GM12878 (cell line): ENCODE results near the gene ARHGAP19. TPM values are rescaled to one million over a fixed set of nuclear protein-coding genes. Genes with fewer than 3 reads are reported as not detected.

ENCODE experiments used
- ATAC-seq: fragments of 200-7000 bp; cut with Tn5 transposase; 3 replicates; pipeline ENCODE4 v1.9.1; 2020; ENCODE audit warnings: mild to moderate bottlenecking, moderate library complexity
- BruUV-seq: library from RNA; stranded (reverse); fragments of 400-500 nt; replicated peaks from 2 replicates; lab custom pipeline; 2021; lab: Mats Ljungman, UMichigan
- CTCF ChIA-PET: fragments of 300-600 bp; sonication (Branson Sonifier 250); formaldehyde crosslinking; extraction: SDS; loops from one replicate; lab custom pipeline; 2021; ENCODE audit warnings: inconsistent platforms; lab: Yijun Ruan, JAX
- POLR2A ChIA-PET: fragments of 350-600 bp; formaldehyde crosslinking; extraction: SDS; loops from one replicate; lab custom pipeline; 2021; ENCODE audit warnings: inconsistent platforms; lab: Charles Lee
- RAD21 ChIA-PET: fragments of 300-600 bp; sonication (Branson Sonifier 250); formaldehyde crosslinking; loops from one replicate; lab custom pipeline; 2023; ENCODE audit warnings: antibody characterized with exemption; ENCODE audit not compliant: unreplicated experiment; lab: Charles Lee
- SMC1A ChIA-PET: fragments of 300-600 bp; sonication (Branson Sonifier 250); formaldehyde crosslinking; loops from one replicate; lab custom pipeline; 2023; ENCODE audit not compliant: unreplicated experiment, uncharacterized antibody; lab: Charles Lee
- DNase-seq: peaks from one replicate; pipeline ENCODE4 v3.0.0-alpha.2; 2011; ENCODE audit warnings: low read depth, low spot score
- FAIRE-seq: peaks from 3 replicates; lab custom pipeline; 2011; peaks lifted over from hg19 to GRCh38; lab: Jason Lieb, UNC
- H2AFZ ChIP-seq: 2 replicates; pipeline ENCODE4 v1.6.0; 2011; ENCODE audit warnings: low read depth, low read length, control low read depth; ENCODE audit not compliant: control insufficient read depth
- H3K27ac ChIP-seq: 2 replicates; pipeline ENCODE4 v1.5.1; 2011; ENCODE audit warnings: control low read depth; ENCODE audit not compliant: control insufficient read depth, insufficient read depth
- H3K27me3 ChIP-seq, 2 experiments: replicated peaks in 1 of 2; 2 replicates each; pipeline versions ENCODE4 v1.6.0 to v1.6.1; 2011; ENCODE audit warnings: low read length in 1 of 2; ENCODE audit not compliant: control insufficient read depth in 2 of 2, insufficient read depth in 2 of 2
- H3K36me3 ChIP-seq, 2 experiments: 2 replicates each; pipeline ENCODE4 v1.5.1; 2011; ENCODE audit warnings: low read length in 1 of 2; ENCODE audit not compliant: control insufficient read depth in 2 of 2, insufficient read depth in 2 of 2
- H3K4me1 ChIP-seq: 2 replicates; pipeline ENCODE4 v1.6.1; 2011; ENCODE audit warnings: mild to moderate bottlenecking, low read length, moderate library complexity, mixed read lengths; ENCODE audit not compliant: control insufficient read depth, insufficient read depth
- H3K4me2 ChIP-seq: 2 replicates; pipeline ENCODE4 v1.6.0; 2011; ENCODE audit warnings: control low read depth; ENCODE audit not compliant: control insufficient read depth, insufficient read depth
- H3K4me3 ChIP-seq: fragments of 200-600 bp; sonication (generic); 2 replicates; pipeline ENCODE4 v1.5.1; 2016
- H3K79me2 ChIP-seq: 2 replicates; pipeline ENCODE4 v1.6.0; 2011; ENCODE audit warnings: low read length; ENCODE audit not compliant: control insufficient read depth, insufficient read depth
- H3K9ac ChIP-seq: 2 replicates; pipeline ENCODE4 v1.8.0; 2011; ENCODE audit warnings: low read length, control low read depth, mixed read lengths; ENCODE audit not compliant: control insufficient read depth, insufficient read depth
- H3K9me3 ChIP-seq: replicated peaks from 3 replicates; pipeline ENCODE4 v1.5.1; 2011; ENCODE audit warnings: mild to moderate bottlenecking, low read length; ENCODE audit not compliant: control insufficient read depth, insufficient read depth
- H4K20me1 ChIP-seq: 2 replicates; pipeline ENCODE4 v1.6.0; 2011; ENCODE audit not compliant: control insufficient read depth, insufficient read depth
- ESRRA ChIP-seq: IDR thresholded peaks from 2 replicates; pipeline ENCODE4 v1.6.1; 2012; ENCODE audit warnings: mild to moderate bottlenecking, low read length, improper control_type of control experiment
- IKZF2 ChIP-seq, 2 experiments: fragments of 450-650 bp; IDR thresholded peaks; 2 replicates each; pipeline ENCODE4 v1.6.1; 2017; ENCODE audit warnings: mild to moderate bottlenecking in 2 of 2, moderate library complexity in 2 of 2
- NFYB ChIP-seq: IDR thresholded peaks from 2 replicates; pipeline ENCODE4 v1.6.1; 2011; ENCODE audit warnings: low read depth, mild to moderate bottlenecking, low read length, improper control_type of control experiment, moderate library complexity; ENCODE audit not compliant: insufficient read depth
- POU2F2 ChIP-seq: IDR thresholded peaks from 3 replicates; pipeline ENCODE4 v1.6.1; 2011; ENCODE audit warnings: low read depth, mild to moderate bottlenecking, low read length, borderline replicate concordance
- SP1 ChIP-seq: IDR thresholded peaks from one replicate; pipeline ENCODE4 v1.6.1; 2011; ENCODE audit warnings: low read depth, low read length
- SPI1 ChIP-seq: IDR thresholded peaks from 2 replicates; pipeline ENCODE4 v1.6.1; 2011; ENCODE audit warnings: low read depth, mild to moderate bottlenecking, low read length, moderate library complexity, borderline replicate concordance; ENCODE audit not compliant: insufficient read depth
- ZNF207 ChIP-seq: fragments of 450-650 bp; IDR thresholded peaks from 2 replicates; pipeline ENCODE4 v1.6.1; 2014; ENCODE audit warnings: antibody characterized with exemption, mild to moderate bottlenecking, borderline replicate concordance
- WGBS: methylation state at CpG from one replicate; pipeline ENCODE4 v1.1.6; 2016; ENCODE audit warnings: low lambda C conversion rate; ENCODE audit not compliant: insufficient replicate concordance, insufficient coverage; ENCODE audit errors: missing lambda C conversion rate; 5-methylcytosine and 5-hydroxymethylcytosine counted together
- in situ Hi-C: fragments of 300-500 bp; cut with MboI; formaldehyde crosslinking; loops from 9 replicates; pipeline ENCODE4 v1.14.3; 2018; ENCODE audit warnings: mixed read lengths
- intact Hi-C: fragments of 100-400 bp; cut with micrococcal nuclease; formaldehyde crosslinking; loops from one replicate; pipeline ENCODE4 v1.14.2; 2022; ENCODE audit not compliant: unreplicated experiment
- polyA plus RNA-seq, 11 experiments: library from polyadenylated mRNA; depleted of rRNA in 4 of 11; unstranded in 6 of 11; stranded (reverse) in 5 of 11; fragments of >200 nt; fragmentation: Nextera tagmentation in 4 of 11; fragmentation: Illumina TruSeq in 1 of 11; extraction: Ambion mirVana in 4 of 11; extraction: Trizol in 1 of 11; gene quantifications; 1 replicate in 1 of 11; 2 replicates in 10 of 11; pipeline versions ENCODE4 v1.2.1 to v1.2.3, GENCODE V29; 2011 to 2016; ENCODE audit warnings: inconsistent platforms in 2 of 11, missing spikeins in 2 of 11, low read depth in 1 of 11
- total RNA-seq, 4 experiments: library from RNA; depleted of rRNA in 3 of 4; stranded (reverse); fragments of >200 nt in 3 of 4; fragmentation: Illumina TruSeq in 1 of 4; extraction: Trizol in 1 of 4; gene quantifications; 2 replicates each; pipeline versions ENCODE4 v1.2.1 to v1.2.3, GENCODE V29; 2013 to 2021

Gene ARHGAP19
- total and polyA plus RNA-seq, 10 of the 15 experiments (the other 5 are each of a cell fraction or from before 2014, with no cell fraction given), result 13.3 to 40.7 (median 22.6) TPM

DNA sequence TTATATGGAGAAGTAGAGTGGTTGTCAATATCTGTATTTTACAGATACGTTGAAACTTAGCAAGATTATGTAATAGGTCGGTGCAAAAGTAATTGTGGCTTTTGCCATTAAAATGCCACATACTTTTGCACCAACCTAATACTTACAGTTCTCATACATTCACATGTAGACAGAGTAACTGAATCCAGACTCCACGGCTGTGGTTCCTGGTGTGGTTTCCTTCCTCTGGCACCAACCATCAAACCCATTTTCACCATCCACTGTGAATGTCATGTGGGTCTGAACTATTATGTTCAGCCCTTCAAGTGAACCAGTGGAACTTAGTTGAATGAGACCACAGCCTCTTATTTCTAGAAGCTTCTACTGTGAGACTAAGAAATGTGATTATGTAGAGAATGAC, 75.1 kb downstream of the ARHGAP19 start (continued):
- TF ChIP-seq IKZF2 (IDR thresholded peaks at IDR 0.05) (no peak), ZNF207 (no peak), SP1 (no peak), NFYB (no peak)

DNA sequence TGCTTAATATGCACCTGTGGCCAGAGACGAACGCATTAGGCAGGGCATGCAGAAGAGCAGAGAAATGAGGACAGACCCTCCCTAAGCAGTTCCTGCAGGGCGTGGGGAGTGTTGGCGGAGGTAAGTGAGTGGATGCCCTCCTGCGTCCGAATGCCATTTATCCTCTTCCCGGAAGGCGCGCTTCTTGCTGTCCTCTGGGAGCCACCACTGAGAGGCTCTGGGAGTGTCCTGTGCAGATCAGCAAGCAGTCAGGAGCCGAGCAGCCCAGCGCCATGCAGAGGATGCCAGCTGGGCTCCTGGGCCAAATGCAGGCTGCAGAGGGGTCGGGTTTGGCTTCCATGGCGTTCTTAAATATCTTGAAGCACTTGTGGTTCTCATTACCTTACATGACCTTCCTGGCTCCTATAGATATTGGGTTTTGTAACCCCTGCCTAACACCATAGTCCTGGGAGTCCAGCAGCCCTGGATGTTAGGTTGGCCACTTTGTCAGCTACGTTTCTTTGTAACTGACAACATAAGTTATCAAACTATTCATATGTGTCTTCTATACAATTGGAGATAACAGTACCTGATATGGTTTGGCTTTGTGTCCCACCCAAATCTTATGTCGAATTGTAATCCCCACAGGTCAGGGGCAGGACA, 76.7 kb downstream of the ARHGAP19 start:
- POLR2A ChIA-PET, result no interaction called here
- BruUV-seq, result no TSS peak
- FAIRE-seq, result no peak

More for the DNA sequence above, 76.7 kb downstream of the ARHGAP19 start:
- H3K36me3 ChIP-seq, result no peaks in the 10 kb centered on the region
- H3K4me1 ChIP-seq, result peaks cover 7% of the 10 kb centered on the region; the same call in 1 of the 2 replicates
- no peaks in the 10 kb centered on the region for H4K20me1 ChIP-seq
- ATAC-seq (no peak), DNase-seq (no peak)
- H3K79me2 ChIP-seq, result no peaks in the 10 kb centered on the region
- RAD21 ChIA-PET, result no interaction called here
- H3K27me3 ChIP-seq, result no peaks in the 10 kb centered on the region
- H3K4me3 ChIP-seq, result no peak overlapping the region
- H2AFZ ChIP-seq, result no peak overlapping the region
- H3K9me3 ChIP-seq, result no peaks in the 10 kb centered on the region
- no peak overlapping the region for H3K9ac ChIP-seq
- H3K27ac ChIP-seq, result no peak overlapping the region
- no peak overlapping the region for H3K4me2 ChIP-seq
- SMC1A ChIA-PET, result interaction anchor here (1.0 to 2.0 kb wide), 2 partner anchors 17 to 89 kb away, joined by 3 to 6 read pairs; no protein-coding TSS in a partner anchor
- in situ Hi-C loops (no loop called here), intact Hi-C loops (no loop called here)
- WGBS, result 91% methylated on average over 13 of the region's 15 CpGs
- CTCF ChIA-PET, result interaction anchor here (2.0 to 22.9 kb wide), 4 partner anchors 141 to 179 kb away, joined by 7 to 651 read pairs (median 26); no protein-coding TSS in a partner anchor
- TF ChIP-seq ESRRA (no peak), POU2F2 (no peak), SPI1 (no peak)
